Measurements from ENCODE around the gene NRP2. TPM values are rescaled to one million over a fixed set of nuclear protein-coding genes. Genes with fewer than 3 reads are reported as not detected.

Gene NRP2
- polyA plus RNA-seq, 1 experiment, result 114 TPM

- no peak overlapping the region for H3K27ac ChIP-seq (ENCODE audit: low read depth, low read length)
- no peak overlapping the region for H3K4me3 ChIP-seq (ENCODE audit: low read depth, low read length)
- TF ChIP-seq CTCF (IDR thresholded peaks at IDR 0.05; ENCODE audit: low read depth, low read length), result no peak
- ChIA-PET POLR2A (no interaction called here), CTCF (interaction anchor here (0.6 kb wide), 1 partner anchor 682 kb away, joined by 4 read pairs; no protein-coding TSS in a partner anchor)
- no peaks in the 10 kb centered on the region for H3K9me3 ChIP-seq (ENCODE audit: control insufficient read depth, insufficient read depth, low read length)
- no peak for DNase-seq (ENCODE audit: low read depth, low spot score)
- H3K27me3 ChIP-seq (ENCODE audit: control insufficient read depth, insufficient read depth, low read length), result no peaks in the 10 kb centered on the region
These were observed 35.6 kb upstream of the NRP2 start for GRCh38 chr2:205646680-205647079.

DNA sequence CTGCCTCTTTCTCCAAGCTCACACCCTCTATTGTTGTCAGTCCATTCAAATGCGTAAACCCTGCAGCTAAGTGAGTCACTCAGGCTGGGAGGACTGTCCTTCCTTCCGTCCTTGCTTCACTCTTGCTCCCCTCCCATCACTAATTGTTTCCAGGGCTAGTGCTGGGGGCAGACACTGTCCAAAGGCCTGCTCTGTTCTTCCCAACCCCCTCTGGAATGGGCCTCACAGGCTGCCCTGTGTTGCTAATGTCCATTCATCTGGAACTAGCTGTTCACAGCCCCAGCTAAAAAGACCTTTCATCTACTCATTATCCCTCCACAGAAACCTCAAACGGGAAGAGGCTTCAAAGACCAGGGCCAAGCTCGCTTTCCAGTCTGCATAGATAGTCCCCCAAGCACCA is 31.9 kb upstream of the NRP2 start:
- CTCF ChIA-PET, result interaction anchor here (0.9 kb wide), 1 partner anchor 25 kb away, joined by 3 read pairs; no protein-coding TSS in a partner anchor
- TF ChIP-seq CTCF (IDR thresholded peaks at IDR 0.05; ENCODE audit: low read depth, low read length), result no peak
- POLR2A ChIA-PET, result no interaction called here

GRCh38 chr2:205650931-205651330 is 31.4 kb upstream of the NRP2 start:
- no peak overlapping the region for H3K27ac ChIP-seq (ENCODE audit: low read depth, low read length)
- no peaks in the 10 kb centered on the region for H3K9me3 ChIP-seq (ENCODE audit: control insufficient read depth, insufficient read depth, low read length)
- CTCF ChIA-PET, result no interaction called here
- H3K4me3 ChIP-seq (ENCODE audit: low read depth, low read length), result no peak overlapping the region
- no peaks in the 10 kb centered on the region for H3K27me3 ChIP-seq (ENCODE audit: control insufficient read depth, insufficient read depth, low read length)
- POLR2A ChIA-PET, result no interaction called here
- TF ChIP-seq CTCF (IDR thresholded peaks at IDR 0.05; ENCODE audit: low read depth, low read length), result no peak
- no peak for DNase-seq (ENCODE audit: low read depth, low spot score)

More for the DNA sequence above, 31.9 kb upstream of the NRP2 start:
- no peaks in the 10 kb centered on the region for H3K9me3 ChIP-seq (ENCODE audit: control insufficient read depth, insufficient read depth, low read length)
- H3K4me3 ChIP-seq (ENCODE audit: low read depth, low read length), result no peak overlapping the region
- H3K27me3 ChIP-seq (ENCODE audit: control insufficient read depth, insufficient read depth, low read length), result no peaks in the 10 kb centered on the region
- no peak for DNase-seq (ENCODE audit: low read depth, low spot score)
- no peak overlapping the region for H3K27ac ChIP-seq (ENCODE audit: low read depth, low read length)

- TF ChIP-seq CTCF (IDR thresholded peaks at IDR 0.05; ENCODE audit: low read depth, low read length), result no peak
- no peak for DNase-seq (ENCODE audit: low read depth, low spot score)
- CTCF ChIA-PET, result no interaction called here
- Histone ChIP-seq H3K9me3 (ENCODE audit: control insufficient read depth, insufficient read depth, low read length) (no peaks in the 10 kb centered on the region), H3K4me3 (ENCODE audit: low read depth, low read length) (no peak overlapping the region), H3K27me3 (ENCODE audit: control insufficient read depth, insufficient read depth, low read length) (no peaks in the 10 kb centered on the region), H3K27ac (ENCODE audit: low read depth, low read length) (no peak overlapping the region)
- POLR2A ChIA-PET, result no interaction called here
These were observed 30.6 kb upstream of the NRP2 start for GRCh38 chr2:205651719-205652118.

DNA sequence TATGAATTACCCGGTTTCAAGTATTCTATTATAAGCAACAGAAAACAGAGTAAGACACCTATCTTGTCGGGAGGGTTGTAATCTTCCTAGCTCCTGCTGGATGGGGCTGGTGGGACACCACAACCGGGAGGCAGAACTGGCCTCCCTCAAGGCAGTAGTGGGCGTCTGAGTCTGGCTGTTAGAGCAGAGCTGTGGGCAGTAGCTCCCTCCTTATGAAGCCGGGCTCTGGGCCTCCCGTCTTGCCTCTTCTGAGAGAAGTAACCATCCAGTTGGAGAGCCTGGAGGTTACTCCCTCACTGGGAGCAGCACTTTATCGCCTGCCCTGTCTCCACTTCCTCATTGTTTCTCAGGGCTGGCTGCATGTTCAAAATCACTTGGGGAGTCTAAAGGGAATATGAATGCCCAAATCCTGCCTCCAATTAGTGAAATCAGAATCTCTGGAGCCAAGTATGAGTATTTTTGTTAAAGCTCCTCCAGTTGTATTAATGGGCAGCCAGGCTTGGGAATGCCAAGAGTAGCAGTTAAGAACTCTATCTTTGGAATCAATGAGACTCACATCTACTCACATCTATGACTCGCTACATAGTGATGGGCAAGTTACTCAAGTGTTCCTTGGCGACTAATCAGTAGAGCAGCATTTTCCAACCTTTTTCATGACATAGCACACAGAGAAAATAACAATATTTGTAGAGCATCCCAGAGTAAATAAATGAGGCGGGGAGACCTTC is 27.3 kb upstream of the NRP2 start:
- CTCF ChIA-PET, result no interaction called here
- Histone ChIP-seq H3K9me3 (ENCODE audit: control insufficient read depth, insufficient read depth, low read length) (no peaks in the 10 kb centered on the region), H3K27ac (ENCODE audit: low read depth, low read length) (no peak overlapping the region), H3K4me3 (ENCODE audit: low read depth, low read length) (no peak overlapping the region), H3K27me3 (ENCODE audit: control insufficient read depth, insufficient read depth, low read length) (no peaks in the 10 kb centered on the region)
- TF ChIP-seq CTCF (IDR thresholded peaks at IDR 0.05; ENCODE audit: low read depth, low read length), result no peak
- no peak for DNase-seq (ENCODE audit: low read depth, low spot score)
- POLR2A ChIA-PET, result no interaction called here

Data from AG04450 (cell line).